ENCODE measurements around the gene SLC25A15. TPM values are rescaled to one million over a fixed set of nuclear protein-coding genes. Genes with fewer than 3 reads are reported as not detected.

Gene SLC25A15
- total RNA-seq, 2 experiments from 2014 or later: 2.1 to 2.2 TPM

DNA sequence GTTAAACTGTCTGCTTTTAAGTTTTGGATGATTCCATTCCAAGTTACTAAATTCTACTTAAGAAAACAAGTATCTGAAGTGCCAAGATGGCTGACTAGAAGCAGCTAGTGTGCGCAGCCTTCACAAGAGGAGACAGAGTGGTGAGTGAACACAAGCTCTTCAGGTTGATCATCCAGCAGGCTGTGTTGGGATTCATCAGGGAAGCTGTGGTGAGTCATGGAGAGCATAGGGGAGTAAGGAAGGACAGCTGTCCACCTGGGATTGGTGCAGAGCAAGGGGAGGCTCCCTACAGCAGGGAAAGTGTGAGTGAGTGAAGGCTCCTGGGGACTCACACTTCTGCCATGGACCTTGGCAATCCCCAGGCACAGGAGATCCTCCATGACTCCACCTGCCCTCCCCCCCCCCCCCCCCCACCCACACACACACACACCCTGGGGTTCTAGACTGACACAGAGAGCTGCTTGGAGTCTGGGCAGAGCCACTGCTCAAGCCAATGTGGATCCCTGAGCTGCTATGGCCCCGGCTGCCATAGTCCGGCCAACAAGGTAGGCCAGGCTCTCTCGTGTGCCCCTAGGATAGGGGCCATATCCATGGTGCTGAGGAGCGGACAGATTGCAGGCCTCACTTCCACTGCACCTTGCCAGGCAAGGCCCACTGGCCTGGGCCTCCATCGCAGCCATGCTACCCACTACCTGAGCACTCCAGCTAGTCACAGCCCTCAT, 23.5 kb downstream of the SLC25A15 start:
- CTCF ChIA-PET: no interaction called here
- Mint-ChIP-seq H3K4me1 (ENCODE audit: low read depth) (no peaks in the 10 kb centered on the region), H3K9me3 (peaks cover 5% of the 10 kb centered on the region), H3K27ac (no peak overlapping the region), H3K36me3 (ENCODE audit: low read depth) (peaks cover 84% of the 10 kb centered on the region), H3K4me3 (no peak overlapping the region), H3K27me3 (no peaks in the 10 kb centered on the region)
- Histone ChIP-seq H3K4me1 (ENCODE audit: insufficient read depth, low read length) (no peaks in the 10 kb centered on the region), H3K4me3 (ENCODE audit: low read length) (no peak overlapping the region), H3K27me3 (ENCODE audit: control insufficient read depth in 1 of 2, insufficient read depth in 2 of 2, low read length in 2 of 2) (no peaks in the 10 kb centered on the region), H3K27ac (ENCODE audit: low read depth in 1 of 2, low read length in 2 of 2) (no peak overlapping the region), H3K9me3 (ENCODE audit: control insufficient read depth in 1 of 2, insufficient read depth in 1 of 2, low read length in 2 of 2) (peaks cover 9 to 10% of the 10 kb centered on the region in 2 experiments), H3K36me3 (ENCODE audit: insufficient read depth, low read length) (peaks cover 20% of the 10 kb centered on the region)
- ATAC-seq (ENCODE audit: poor library complexity): no peak
- no peak for DNase-seq
- TF ChIP-seq, protein P1, sequence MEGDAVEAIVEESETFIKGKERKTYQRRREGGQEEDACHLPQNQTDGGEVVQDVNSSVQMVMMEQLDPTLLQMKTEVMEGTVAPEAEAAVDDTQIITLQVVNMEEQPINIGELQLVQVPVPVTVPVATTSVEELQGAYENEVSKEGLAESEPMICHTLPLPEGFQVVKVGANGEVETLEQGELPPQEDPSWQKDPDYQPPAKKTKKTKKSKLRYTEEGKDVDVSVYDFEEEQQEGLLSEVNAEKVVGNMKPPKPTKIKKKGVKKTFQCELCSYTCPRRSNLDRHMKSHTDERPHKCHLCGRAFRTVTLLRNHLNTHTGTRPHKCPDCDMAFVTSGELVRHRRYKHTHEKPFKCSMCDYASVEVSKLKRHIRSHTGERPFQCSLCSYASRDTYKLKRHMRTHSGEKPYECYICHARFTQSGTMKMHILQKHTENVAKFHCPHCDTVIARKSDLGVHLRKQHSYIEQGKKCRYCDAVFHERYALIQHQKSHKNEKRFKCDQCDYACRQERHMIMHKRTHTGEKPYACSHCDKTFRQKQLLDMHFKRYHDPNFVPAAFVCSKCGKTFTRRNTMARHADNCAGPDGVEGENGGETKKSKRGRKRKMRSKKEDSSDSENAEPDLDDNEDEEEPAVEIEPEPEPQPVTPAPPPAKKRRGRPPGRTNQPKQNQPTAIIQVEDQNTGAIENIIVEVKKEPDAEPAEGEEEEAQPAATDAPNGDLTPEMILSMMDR (IDR thresholded peaks at IDR 0.05): no peak
- intact Hi-C loops (cut with DNase I, micrococcal nuclease): no loop called here
- POLR2A ChIA-PET: interaction anchor here (0.5 kb wide), 1 partner anchor 248 kb away, joined by 3 read pairs; no protein-coding TSS in a partner anchor

DNA sequence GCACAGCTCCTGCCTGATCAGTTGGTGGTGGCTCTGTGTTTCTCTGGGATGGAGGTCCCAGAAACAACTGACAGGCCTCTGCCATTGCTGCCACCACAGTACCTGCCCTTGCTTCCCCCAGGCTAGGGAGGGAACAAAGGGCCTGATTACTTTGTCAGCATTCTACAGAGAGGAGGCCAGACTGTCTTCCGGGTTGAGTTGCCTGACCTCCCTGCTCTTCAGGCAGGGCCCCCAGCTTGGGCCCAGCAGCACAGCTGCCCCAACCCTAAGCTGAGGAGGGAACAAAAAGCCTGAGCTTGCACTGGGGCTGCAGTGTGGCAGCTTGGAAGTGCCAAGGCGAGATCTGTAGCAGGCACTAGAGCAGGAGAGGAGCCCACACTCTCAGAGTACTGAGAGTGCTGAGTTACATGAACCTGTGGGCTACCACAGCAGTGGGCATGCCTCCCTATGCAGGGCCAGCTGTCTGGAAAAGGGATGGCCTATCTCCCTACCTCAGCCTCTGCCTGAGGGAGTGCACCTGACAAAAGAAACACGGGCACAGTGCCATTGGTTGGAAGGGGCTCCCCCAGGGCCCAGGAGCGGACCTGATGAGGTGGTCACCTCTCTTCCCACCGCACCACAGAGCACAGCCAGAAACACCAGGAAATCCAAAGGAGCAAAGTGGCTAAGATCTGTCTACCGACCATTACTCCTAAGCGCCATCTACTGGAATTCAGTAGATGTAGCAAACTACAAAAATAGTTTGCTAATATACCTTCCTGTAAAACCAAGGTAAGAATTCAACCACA, 24.4 kb downstream of the SLC25A15 start:
- Histone ChIP-seq H3K9me3 (ENCODE audit: control insufficient read depth in 1 of 2, insufficient read depth in 1 of 2, low read length in 2 of 2) (peaks cover 9 to 10% of the 10 kb centered on the region in 2 experiments), H3K4me1 (ENCODE audit: insufficient read depth, low read length) (no peaks in the 10 kb centered on the region), H3K27me3 (ENCODE audit: control insufficient read depth in 1 of 2, insufficient read depth in 2 of 2, low read length in 2 of 2) (no peaks in the 10 kb centered on the region), H3K4me3 (ENCODE audit: low read length) (no peak overlapping the region), H3K36me3 (ENCODE audit: insufficient read depth, low read length) (peaks cover 19% of the 10 kb centered on the region), H3K27ac (ENCODE audit: low read depth in 1 of 2, low read length in 2 of 2) (no peak overlapping the region)
- ChIA-PET POLR2A (no interaction called here), CTCF (interaction anchor here (0.9 kb wide), 1 partner anchor 744 kb away, joined by 3 read pairs; no protein-coding TSS in a partner anchor)
- peaks cover 78% of the 10 kb centered on the region for H3K36me3 Mint-ChIP-seq (ENCODE audit: low read depth)
- intact Hi-C loops (cut with DNase I, micrococcal nuclease): no loop called here
- no peak overlapping the region for H3K27ac Mint-ChIP-seq
- H3K4me3 Mint-ChIP-seq: no peak overlapping the region
- TF ChIP-seq, protein P1 (IDR thresholded peaks at IDR 0.05): peak; percentile 34
- DNase-seq (peak in 3 of 14 experiments; percentile 34 to 42 (median 41)), ATAC-seq (ENCODE audit: poor library complexity) (no peak)
- peaks cover 5% of the 10 kb centered on the region for H3K9me3 Mint-ChIP-seq
- no peaks in the 10 kb centered on the region for H3K27me3 Mint-ChIP-seq
- no peaks in the 10 kb centered on the region for H3K4me1 Mint-ChIP-seq (ENCODE audit: low read depth)

- no peak overlapping the region for H3K27ac ChIP-seq (ENCODE audit: low read depth in 1 of 2, low read length in 2 of 2)
- no peak overlapping the region for H3K4me3 Mint-ChIP-seq
- H3K9me3 Mint-ChIP-seq: peaks cover 5% of the 10 kb centered on the region
- H3K27me3 ChIP-seq (ENCODE audit: control insufficient read depth in 1 of 2, insufficient read depth in 2 of 2, low read length in 2 of 2): no peaks in the 10 kb centered on the region
- TF ChIP-seq, protein P1 (IDR thresholded peaks at IDR 0.05): no peak
- POLR2A ChIA-PET: no interaction called here
- no peak overlapping the region for H3K4me3 ChIP-seq (ENCODE audit: low read length)
- H3K9me3 ChIP-seq (ENCODE audit: control insufficient read depth in 1 of 2, insufficient read depth in 1 of 2, low read length in 2 of 2): peaks cover 9 to 10% of the 10 kb centered on the region in 2 experiments
- no peak for DNase-seq
- H3K36me3 Mint-ChIP-seq (ENCODE audit: low read depth): peaks cover 77% of the 10 kb centered on the region
- H3K27me3 Mint-ChIP-seq: no peaks in the 10 kb centered on the region
- H3K4me1 Mint-ChIP-seq (ENCODE audit: low read depth): peaks cover 4% of the 10 kb centered on the region
- intact Hi-C loops (cut with DNase I, micrococcal nuclease): no loop called here
- peaks cover 9% of the 10 kb centered on the region for H3K36me3 ChIP-seq (ENCODE audit: insufficient read depth, low read length)
- H3K27ac Mint-ChIP-seq: no peak overlapping the region
- H3K4me1 ChIP-seq (ENCODE audit: insufficient read depth, low read length): no peaks in the 10 kb centered on the region
- ATAC-seq (ENCODE audit: poor library complexity): no peak
- CTCF ChIA-PET: no interaction called here
These were observed 25.4 kb downstream of the SLC25A15 start for GRCh38 chr13:40814803-40815202.
